ENCODE data around the gene DNAJC8. TPM values are rescaled to one million over a fixed set of nuclear protein-coding genes. Genes with fewer than 3 reads are reported as not detected.

DNAJC8 gene
- total RNA-seq, 4 donors from 2014 or later: 24.3 to 90.9 (median 56.2) TPM

DNA sequence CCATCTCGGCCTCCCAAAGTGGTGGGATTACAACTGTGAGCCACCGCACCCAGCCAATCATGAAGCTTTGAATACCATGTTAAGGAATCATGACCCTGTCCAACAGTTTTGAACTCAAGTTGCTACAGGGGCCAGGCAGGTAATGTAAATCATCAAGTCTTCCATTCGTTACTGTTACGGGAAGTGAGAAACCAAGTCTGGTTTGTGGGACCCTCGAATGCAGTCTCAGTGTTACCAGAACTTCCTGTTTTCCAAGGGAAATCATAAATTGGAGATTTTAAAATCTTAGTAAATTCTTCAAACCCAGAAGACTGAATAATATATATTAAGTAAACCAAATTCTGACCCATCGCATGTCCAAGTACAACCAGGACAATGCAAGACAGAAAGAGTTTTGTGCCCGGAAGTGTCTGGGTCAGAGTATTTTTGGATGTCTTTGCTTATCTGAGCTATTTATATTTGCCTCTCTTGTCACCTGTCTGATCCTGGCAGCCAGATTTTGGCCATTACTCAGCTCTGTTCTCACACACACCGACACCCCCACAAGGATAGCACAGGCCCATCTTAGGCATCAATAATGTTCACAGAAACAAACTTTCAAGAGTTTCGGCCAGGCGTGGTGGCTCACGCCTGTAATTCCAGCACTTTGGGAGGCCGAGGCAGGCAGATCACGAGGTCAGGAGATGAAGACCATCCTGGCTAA lies 11.9 kb upstream of the DNAJC8 start:
- intact Hi-C loops (cut with DNase I; ENCODE audit: low total_unique reads): no loop called here
- TF ChIP-seq POLR2A (IDR thresholded peaks at IDR 0.05): no peak
- no peak for TF ChIP-seq CTCF (IDR thresholded peaks at IDR 0.05)
- Histone ChIP-seq H3K27me3 (no peaks in the 10 kb centered on the region), H3K36me3 (no peaks in the 10 kb centered on the region), H3K4me1 (peaks cover 5% of the 10 kb centered on the region in 2 donors), H3K9me3 (no peaks in the 10 kb centered on the region), H3K27ac (no peak overlapping the region), H3K4me3 (no peak overlapping the region)
- no peak for DNase-seq

GRCh38 chr1:28243685-28244311 lies 11.0 kb upstream of the DNAJC8 start:
- no peak overlapping the region for H3K4me3 ChIP-seq
- no peaks in the 10 kb centered on the region for H3K27me3 ChIP-seq
- TF ChIP-seq POLR2A (IDR thresholded peaks at IDR 0.05): no peak
- TF ChIP-seq CTCF (IDR thresholded peaks at IDR 0.05): no peak
- no peak overlapping the region for H3K27ac ChIP-seq
- H3K9me3 ChIP-seq: no peaks in the 10 kb centered on the region
- no peak for DNase-seq
- H3K4me1 ChIP-seq: peaks cover 5% of the 10 kb centered on the region in 2 donors
- no peaks in the 10 kb centered on the region for H3K36me3 ChIP-seq
- intact Hi-C loops (cut with DNase I; ENCODE audit: low total_unique reads): no loop called here

DNA sequence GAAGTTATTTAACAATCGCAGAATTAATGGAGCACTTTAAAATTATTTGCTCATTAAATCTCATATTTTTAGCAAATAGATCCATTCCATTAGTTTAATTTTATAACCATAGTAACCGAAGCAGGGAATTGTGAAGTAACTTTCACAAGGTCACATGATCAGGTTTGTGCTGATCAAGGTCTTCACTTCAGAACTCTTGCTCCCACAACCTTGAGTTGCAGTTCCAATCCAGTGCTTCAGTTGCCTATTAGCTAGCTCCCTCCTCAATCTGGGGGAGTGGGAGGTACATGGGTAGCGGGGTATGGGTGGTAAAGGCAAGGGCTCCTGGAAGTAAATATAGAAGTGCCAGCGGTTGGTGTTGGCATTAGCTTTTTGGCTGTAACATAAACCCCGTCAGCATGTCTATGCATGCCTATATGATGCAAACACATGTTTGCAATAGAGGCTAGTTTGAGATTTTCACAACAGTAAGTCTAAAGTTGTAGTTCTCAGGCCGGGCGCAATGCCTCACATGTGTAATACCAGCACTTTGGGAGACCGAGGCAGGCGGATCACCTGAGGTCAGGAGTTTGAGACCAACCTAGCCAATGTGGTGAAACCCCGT lies 8.9 kb upstream of the DNAJC8 start:
- H3K4me1 ChIP-seq: peaks cover 4 to 5% of the 10 kb centered on the region in 2 donors
- DNase-seq: no peak
- H3K27me3 ChIP-seq: no peaks in the 10 kb centered on the region
- H3K36me3 ChIP-seq: no peaks in the 10 kb centered on the region
- intact Hi-C loops (cut with DNase I; ENCODE audit: low total_unique reads): no loop called here
- no peak overlapping the region for H3K27ac ChIP-seq
- H3K4me3 ChIP-seq: no peak overlapping the region
- TF ChIP-seq CTCF (IDR thresholded peaks at IDR 0.05) (no peak), POLR2A (IDR thresholded peaks at IDR 0.05) (no peak)
- no peaks in the 10 kb centered on the region for H3K9me3 ChIP-seq

- Histone ChIP-seq H3K4me1 (peaks cover 0 to 5% of the 10 kb centered on the region in 2 donors), H3K27ac (no peak overlapping the region), H3K27me3 (no peaks in the 10 kb centered on the region), H3K36me3 (no peaks in the 10 kb centered on the region), H3K4me3 (no peak overlapping the region), H3K9me3 (no peaks in the 10 kb centered on the region)
- TF ChIP-seq CTCF (IDR thresholded peaks at IDR 0.05): no peak
- no peak for TF ChIP-seq POLR2A (IDR thresholded peaks at IDR 0.05)
- intact Hi-C loops (cut with DNase I; ENCODE audit: low total_unique reads): no loop called here
- no peak for DNase-seq
These were observed 7.2 kb upstream of the DNAJC8 start for GRCh38 chr1:28240024-28240423.

DNA sequence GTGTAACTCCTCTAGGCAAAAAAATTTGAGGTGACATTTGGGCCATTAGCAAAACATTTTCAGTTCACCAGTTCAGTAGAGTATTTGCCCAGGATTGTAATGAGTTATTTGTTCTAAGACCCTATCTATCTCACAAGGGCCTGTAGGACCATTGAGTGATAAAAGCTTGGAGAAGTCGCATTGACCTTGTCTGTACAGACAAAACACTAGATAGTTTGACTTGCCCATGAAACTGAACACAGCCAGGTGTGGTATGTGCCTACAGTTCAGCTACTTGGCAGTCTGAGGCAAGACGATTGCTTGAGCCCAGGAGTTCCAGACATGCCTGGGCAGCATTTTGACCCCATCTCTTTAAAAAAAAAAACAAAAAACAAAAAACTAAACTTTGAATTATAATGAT lies 6.2 kb upstream of the DNAJC8 start:
- intact Hi-C loops (cut with DNase I; ENCODE audit: low total_unique reads): no loop called here
- no peaks in the 10 kb centered on the region for H3K9me3 ChIP-seq
- no peak overlapping the region for H3K27ac ChIP-seq

More for the DNA sequence above, 6.2 kb upstream of the DNAJC8 start:
- Histone ChIP-seq H3K27me3 (no peaks in the 10 kb centered on the region), H3K36me3 (no peaks in the 10 kb centered on the region), H3K4me1 (peaks cover 0 to 5% of the 10 kb centered on the region in 2 donors), H3K4me3 (no peak overlapping the region)
- TF ChIP-seq POLR2A (IDR thresholded peaks at IDR 0.05) (no peak), CTCF (IDR thresholded peaks at IDR 0.05) (no peak)
- DNase-seq: no peak

Data from uterus (tissue), 4 donors.